Hepatocyte (in vitro differentiated cells): ENCODE measurements around the gene FN3K. TPM values are rescaled to one million over a fixed set of nuclear protein-coding genes. Genes with fewer than 3 reads are reported as not detected.

ENCODE experiments used
- DNase-seq: peaks from one replicate; pipeline ENCODE4 v3.0.0-alpha.2; 2016; ENCODE audit warnings: low spot score
- H2AFZ ChIP-seq: fragments of 200-600 bp; sonication (generic); 2 replicates; pipeline ENCODE4 v1.6.0; 2016; ENCODE audit warnings: antibody characterized with exemption, mild to moderate bottlenecking
- H3K27ac ChIP-seq: fragments of 200-600 bp; sonication (generic); 2 replicates; pipeline ENCODE4 v1.5.1; 2016; ENCODE audit warnings: mild to moderate bottlenecking
- H3K27me3 ChIP-seq: fragments of 200-600 bp; sonication (generic); 2 replicates; pipeline ENCODE4 v1.6.1; 2016
- H3K36me3 ChIP-seq: fragments of 200-600 bp; sonication (generic); replicated peaks from 2 replicates; pipeline ENCODE4 v1.5.1; 2016; ENCODE audit warnings: low read depth; ENCODE audit not compliant: insufficient read depth
- H3K4me1 ChIP-seq: fragments of 200-600 bp; sonication (generic); 2 replicates; pipeline ENCODE4 v1.5.1; 2016; ENCODE audit warnings: mild to moderate bottlenecking, moderate library complexity; ENCODE audit not compliant: insufficient read depth
- H3K4me2 ChIP-seq: fragments of 200-600 bp; sonication (generic); 2 replicates; pipeline ENCODE4 v1.6.0; 2016
- H3K4me3 ChIP-seq: fragments of 200-600 bp; sonication (generic); 2 replicates; pipeline ENCODE4 v1.5.1; 2016; ENCODE audit warnings: mild to moderate bottlenecking
- H3K79me2 ChIP-seq: fragments of 200-600 bp; sonication (generic); 2 replicates; pipeline ENCODE4 v1.6.0; 2017; ENCODE audit warnings: mild to moderate bottlenecking
- H3K9me2 ChIP-seq: fragments of 200-600 bp; sonication (generic); replicated peaks from 2 replicates; pipeline ENCODE4 v1.6.0; 2017; ENCODE audit warnings: mild to moderate bottlenecking; ENCODE audit not compliant: insufficient read depth
- H3K9me3 ChIP-seq: fragments of 200-600 bp; sonication (generic); 2 replicates; pipeline ENCODE4 v1.5.1; 2016; ENCODE audit warnings: low read depth, mild to moderate bottlenecking
- H4K20me1 ChIP-seq: fragments of 200-600 bp; sonication (generic); 2 replicates; pipeline ENCODE4 v1.6.0; 2016; ENCODE audit warnings: mild to moderate bottlenecking; ENCODE audit not compliant: insufficient read depth, poor library complexity, severe bottlenecking
- EZH2 ChIP-seq: fragments of 200-600 bp; sonication (generic); IDR thresholded peaks from 2 replicates; pipeline ENCODE4 v1.6.1; 2016; ENCODE audit warnings: antibody characterized with exemption, mild to moderate bottlenecking, borderline replicate concordance
- EZH2phosphoT487 ChIP-seq: fragments of 200-600 bp; sonication (generic); IDR thresholded peaks from one replicate; pipeline ENCODE4 v1.6.1; 2018; ENCODE audit warnings: antibody characterized with exemption, mild to moderate bottlenecking, low read depth, moderate library complexity; ENCODE audit not compliant: unreplicated experiment, severe bottlenecking
- WGBS: methylation state at CpG from one replicate; pipeline ENCODE4 v1.1.6; 2016; ENCODE audit warnings: low lambda C conversion rate; ENCODE audit errors: missing lambda C conversion rate; 5-methylcytosine and 5-hydroxymethylcytosine counted together
- polyA plus RNA-seq: library from polyadenylated mRNA; unstranded; fragments of >200 nt; fragmentation: Nextera tagmentation; extraction: Ambion mirVana; gene quantifications from 2 replicates; pipeline ENCODE4 v1.2.1, GENCODE V29; 2016
- total RNA-seq: library from RNA; depleted of rRNA; stranded (reverse); fragments of >200 nt; gene quantifications from 2 replicates; pipeline ENCODE4 v1.2.3, GENCODE V29; 2014
- TF ChIP-seq, protein P1 (sequence below): fragments of 200-600 bp; sonication (generic); IDR thresholded peaks from 2 replicates; pipeline ENCODE4 v1.5.1; 2016; ENCODE audit warnings: antibody characterized with exemption, mild to moderate bottlenecking; ENCODE audit not compliant: poor library complexity

The FN3K gene
- total and polyA plus RNA-seq, 2 experiments from 2014 or later, result 13.7 to 17.3 TPM

- DNase-seq, result no peak
- Histone ChIP-seq H3K27me3 (no peaks in the 10 kb centered on the region), H3K9me3 (no peaks in the 10 kb centered on the region), H4K20me1 (peaks cover 9% of the 10 kb centered on the region), H3K27ac (no peak overlapping the region), H3K4me2 (peak overlapping the region; percentile 98), H3K9me2 (no peaks in the 10 kb centered on the region), H3K79me2 (peaks cover 37% of the 10 kb centered on the region), H3K4me1 (peaks cover 8% of the 10 kb centered on the region), H2AFZ (peak overlapping the region; percentile 52), H3K4me3 (peak overlapping the region; percentile 66), H3K36me3 (no peaks in the 10 kb centered on the region)
- TF ChIP-seq, protein P1, sequence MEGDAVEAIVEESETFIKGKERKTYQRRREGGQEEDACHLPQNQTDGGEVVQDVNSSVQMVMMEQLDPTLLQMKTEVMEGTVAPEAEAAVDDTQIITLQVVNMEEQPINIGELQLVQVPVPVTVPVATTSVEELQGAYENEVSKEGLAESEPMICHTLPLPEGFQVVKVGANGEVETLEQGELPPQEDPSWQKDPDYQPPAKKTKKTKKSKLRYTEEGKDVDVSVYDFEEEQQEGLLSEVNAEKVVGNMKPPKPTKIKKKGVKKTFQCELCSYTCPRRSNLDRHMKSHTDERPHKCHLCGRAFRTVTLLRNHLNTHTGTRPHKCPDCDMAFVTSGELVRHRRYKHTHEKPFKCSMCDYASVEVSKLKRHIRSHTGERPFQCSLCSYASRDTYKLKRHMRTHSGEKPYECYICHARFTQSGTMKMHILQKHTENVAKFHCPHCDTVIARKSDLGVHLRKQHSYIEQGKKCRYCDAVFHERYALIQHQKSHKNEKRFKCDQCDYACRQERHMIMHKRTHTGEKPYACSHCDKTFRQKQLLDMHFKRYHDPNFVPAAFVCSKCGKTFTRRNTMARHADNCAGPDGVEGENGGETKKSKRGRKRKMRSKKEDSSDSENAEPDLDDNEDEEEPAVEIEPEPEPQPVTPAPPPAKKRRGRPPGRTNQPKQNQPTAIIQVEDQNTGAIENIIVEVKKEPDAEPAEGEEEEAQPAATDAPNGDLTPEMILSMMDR, result no peak
- TF ChIP-seq EZH2, result no peak
- TF ChIP-seq EZH2phosphoT487, result no peak
- 46% methylated on average over 8 of the region's 8 CpGs for WGBS
Measured at GRCh38 chr17:82753201-82753464, 17.7 kb downstream of the FN3K start.

GRCh38 chr17:82754297-82755208 lies 19.1 kb downstream of the FN3K start:
- Histone ChIP-seq H3K4me1 (peaks cover 8% of the 10 kb centered on the region), H3K4me3 (no peak overlapping the region), H2AFZ (no peak overlapping the region), H3K9me2 (no peaks in the 10 kb centered on the region), H3K79me2 (peaks cover 37% of the 10 kb centered on the region), H3K27me3 (no peaks in the 10 kb centered on the region), H4K20me1 (peaks cover 9% of the 10 kb centered on the region), H3K9me3 (no peaks in the 10 kb centered on the region), H3K36me3 (no peaks in the 10 kb centered on the region), H3K27ac (no peak overlapping the region), H3K4me2 (no peak overlapping the region)
- 75% methylated on average over 19 of the region's 19 CpGs for WGBS
- TF ChIP-seq, protein P1, result no peak
- TF ChIP-seq EZH2 (no peak), EZH2phosphoT487 (no peak)
- no peak for DNase-seq

- Histone ChIP-seq H4K20me1 (peaks cover 9% of the 10 kb centered on the region), H3K27me3 (no peaks in the 10 kb centered on the region), H2AFZ (no peak overlapping the region), H3K4me2 (no peak overlapping the region), H3K4me3 (no peak overlapping the region), H3K27ac (no peak overlapping the region), H3K36me3 (no peaks in the 10 kb centered on the region), H3K4me1 (peaks cover 8% of the 10 kb centered on the region), H3K9me3 (no peaks in the 10 kb centered on the region), H3K79me2 (peaks cover 39% of the 10 kb centered on the region), H3K9me2 (no peaks in the 10 kb centered on the region)
- TF ChIP-seq EZH2 (no peak), EZH2phosphoT487 (no peak)
- TF ChIP-seq, protein P1, result no peak
- WGBS, result 93% methylated on average over 7 of the region's 7 CpGs
- no peak for DNase-seq
Measured at GRCh38 chr17:82756166-82756565, 20.8 kb downstream of the FN3K start.
